SU-DHL-6 (cell line): ENCODE measurements around the gene CD99L2.

Source experiments
- H2AFZ ChIP-seq: fragments of 200-600 bp; sonication (generic); 2 replicates; pipeline ENCODE4 v1.6.1; 2014; ENCODE audit warnings: low read depth, mild to moderate bottlenecking, moderate library complexity, mixed read lengths, antibody characterized with exemption, low read length; ENCODE audit not compliant: severe bottlenecking
- H3F3A ChIP-seq: fragments of 200-600 bp; shearing (Covaris generic); 2 replicates; pipeline ENCODE4 v1.6.0; 2016; ENCODE audit warnings: antibody characterized with exemption, mild to moderate bottlenecking; ENCODE audit not compliant: insufficient read depth
- H3K27ac ChIP-seq: fragments of 200-600 bp; sonication (generic); 2 replicates; pipeline ENCODE4 v1.5.1; 2016; ENCODE audit warnings: low read depth, mild to moderate bottlenecking, low read length, moderate library complexity, mixed read lengths
- H3K27me3 ChIP-seq: fragments of 200-600 bp; sonication (generic), shearing (Covaris generic); 2 replicates; pipeline ENCODE4 v1.6.0; 2014; ENCODE audit warnings: mild to moderate bottlenecking, low read length
- H3K36me3 ChIP-seq: fragments of 200-600 bp; sonication (generic); 2 replicates; pipeline ENCODE4 v1.6.1; 2014; ENCODE audit warnings: mild to moderate bottlenecking, low read length, mixed read lengths
- H3K4me2 ChIP-seq: fragments of 300-600, 200-600 bp; shearing (Covaris generic), sonication (generic); 2 replicates; pipeline ENCODE4 v1.6.0; 2014; ENCODE audit warnings: low read length, low read depth, mild to moderate bottlenecking; ENCODE audit not compliant: poor library complexity, severe bottlenecking
- H3K4me3 ChIP-seq: fragments of 200-600 bp; sonication (generic); 2 replicates; pipeline ENCODE4 v1.5.1; 2014; ENCODE audit warnings: antibody characterized with exemption, low read length, mild to moderate bottlenecking, mixed read lengths; ENCODE audit not compliant: insufficient read depth, poor library complexity, severe bottlenecking
- H3K79me2 ChIP-seq: fragments of 200-600 bp; sonication (generic); 2 replicates; pipeline ENCODE4 v1.6.1; 2014; ENCODE audit warnings: mild to moderate bottlenecking, low read length, moderate library complexity; ENCODE audit not compliant: insufficient read depth
- H3K9ac ChIP-seq: fragments of 200-600 bp; sonication (generic); 2 replicates; pipeline ENCODE4 v1.7.0; 2014; ENCODE audit warnings: mild to moderate bottlenecking, low read length
- H3K9me2 ChIP-seq: fragments of 200-600 bp; sonication (generic); replicated peaks from 2 replicates; pipeline ENCODE4 v1.6.1; 2014; ENCODE audit warnings: low read length; ENCODE audit not compliant: insufficient read depth
- H3K9me3 ChIP-seq: fragments of 200-600 bp; sonication (generic); 2 replicates; pipeline ENCODE4 v1.6.1; 2014; ENCODE audit warnings: low read length, mixed read lengths; ENCODE audit not compliant: insufficient read depth
- H4K20me1 ChIP-seq: fragments of 200-600 bp; sonication (generic); 2 replicates; pipeline ENCODE4 v1.6.1; 2014; ENCODE audit warnings: low read depth, mild to moderate bottlenecking, antibody characterized with exemption, low read length, moderate library complexity, mixed read lengths
- CTCF ChIP-seq: fragments of 200-600 bp; sonication (generic); IDR thresholded peaks from one replicate; pipeline ENCODE4 v1.5.1; 2017; ENCODE audit warnings: antibody characterized with exemption, mild to moderate bottlenecking, low read length, moderate library complexity; ENCODE audit not compliant: insufficient read depth, poor library complexity, severe bottlenecking
- EZH2phosphoT487 ChIP-seq: fragments of 200-600 bp; sonication (generic), shearing (Covaris generic); conservative IDR thresholded peaks from 2 replicates; pipeline ENCODE4 v1.6.1; 2018; ENCODE audit warnings: mild to moderate bottlenecking, antibody characterized with exemption, low read length, moderate library complexity, mixed read lengths

The CD99L2 gene

GRCh38 chrX:150761176-150761818 is 137.2 kb downstream of the CD99L2 start:
- Histone ChIP-seq H3K4me2 (no peak overlapping the region), H3K9ac (no peak overlapping the region), H2AFZ (no peak overlapping the region), H3K79me2 (no peaks in the 10 kb centered on the region), H3K9me3 (no peaks in the 10 kb centered on the region), H3K4me3 (no peak overlapping the region), H3K27ac (no peak overlapping the region), H4K20me1 (no peaks in the 10 kb centered on the region), H3F3A (no peaks in the 10 kb centered on the region), H3K36me3 (no peaks in the 10 kb centered on the region), H3K27me3 (no peaks in the 10 kb centered on the region), H3K9me2 (no peaks in the 10 kb centered on the region)
- no peak for TF ChIP-seq CTCF
- no peak for TF ChIP-seq EZH2phosphoT487

DNA sequence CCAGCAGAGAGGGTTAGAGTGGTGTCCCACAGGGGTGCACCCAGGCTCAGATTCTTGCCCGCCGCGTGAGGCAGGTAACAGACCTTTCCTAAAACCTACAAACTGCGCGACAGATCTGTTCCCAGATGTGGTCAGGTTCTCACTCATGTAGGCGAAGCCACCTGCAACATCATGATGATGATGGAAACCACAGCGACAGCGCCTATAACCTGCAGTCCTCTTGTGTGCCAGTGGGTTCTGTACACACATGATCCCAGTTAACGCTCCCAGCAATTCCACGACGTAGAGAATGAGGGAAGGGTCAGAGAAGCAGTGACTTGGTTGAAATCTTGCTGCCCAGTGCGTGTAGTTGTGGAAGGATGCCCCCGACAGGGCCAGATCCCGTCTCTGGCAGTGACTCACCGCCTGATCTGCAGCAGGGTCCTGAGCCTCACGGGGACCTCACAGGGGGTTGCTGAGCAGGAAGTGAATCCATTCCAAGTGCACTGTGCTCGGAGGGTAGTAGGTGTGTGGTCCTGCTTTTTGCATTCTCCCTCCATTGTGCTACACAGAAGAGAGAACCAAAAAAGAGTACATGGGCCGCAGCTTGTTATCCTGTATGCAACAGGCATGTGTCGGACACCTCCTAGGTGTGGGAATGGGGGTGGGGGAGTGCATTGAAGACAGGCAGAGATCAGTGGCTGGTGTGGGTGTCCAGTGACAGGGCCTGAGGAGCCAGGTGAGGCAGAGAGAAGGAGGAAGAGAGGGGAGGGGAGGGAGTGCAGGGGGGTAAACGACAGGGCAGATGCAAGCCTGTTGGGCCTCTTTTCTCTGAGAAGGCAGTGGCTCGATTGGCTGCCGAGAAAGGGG is 138.7 kb downstream of the CD99L2 start:
- TF ChIP-seq CTCF: no peak
- no peak for TF ChIP-seq EZH2phosphoT487
- Histone ChIP-seq H3K9ac (no peak overlapping the region), H3K36me3 (no peaks in the 10 kb centered on the region)

DNA sequence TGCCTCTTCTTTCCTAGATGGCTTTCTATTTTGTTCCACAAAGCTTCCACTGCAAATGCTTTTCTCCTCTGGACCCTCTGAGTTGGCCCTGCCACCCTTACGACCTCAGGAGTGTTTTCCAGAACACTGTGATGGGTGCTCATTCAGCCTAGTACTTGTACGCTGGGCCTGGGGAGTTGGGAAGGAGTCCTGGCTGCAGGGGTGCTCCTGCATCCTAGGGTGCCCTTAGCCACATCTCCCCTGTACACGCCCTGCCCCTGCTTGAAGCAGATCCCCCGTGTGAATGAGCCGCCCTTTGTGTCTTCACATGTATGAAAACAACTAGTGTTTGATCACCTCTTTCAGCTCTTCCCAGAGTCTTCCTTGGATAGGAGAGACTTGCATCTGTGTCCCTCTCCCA is 141.1 kb downstream of the CD99L2 start:
- no peaks in the 10 kb centered on the region for H3K36me3 ChIP-seq
- no peak overlapping the region for H3K9ac ChIP-seq
- no peaks in the 10 kb centered on the region for H3F3A ChIP-seq
- no peak overlapping the region for H2AFZ ChIP-seq
- no peaks in the 10 kb centered on the region for H3K9me2 ChIP-seq
- no peaks in the 10 kb centered on the region for H3K79me2 ChIP-seq
- no peak overlapping the region for H3K4me3 ChIP-seq
- H3K4me2 ChIP-seq: no peak overlapping the region
- H3K9me3 ChIP-seq: no peaks in the 10 kb centered on the region
- no peaks in the 10 kb centered on the region for H4K20me1 ChIP-seq
- H3K27me3 ChIP-seq: no peaks in the 10 kb centered on the region
- H3K27ac ChIP-seq: no peak overlapping the region
- TF ChIP-seq EZH2phosphoT487: no peak
- no peak for TF ChIP-seq CTCF

More for the DNA sequence above, 138.7 kb downstream of the CD99L2 start:
- no peak overlapping the region for H2AFZ ChIP-seq
- H3K4me2 ChIP-seq: no peak overlapping the region
- no peaks in the 10 kb centered on the region for H3K27me3 ChIP-seq
- no peaks in the 10 kb centered on the region for H3K79me2 ChIP-seq
- H4K20me1 ChIP-seq: no peaks in the 10 kb centered on the region
- H3K27ac ChIP-seq: no peak overlapping the region
- H3K9me2 ChIP-seq: no peaks in the 10 kb centered on the region
- no peaks in the 10 kb centered on the region for H3F3A ChIP-seq
- no peaks in the 10 kb centered on the region for H3K9me3 ChIP-seq
- no peak overlapping the region for H3K4me3 ChIP-seq
